NCI-H2227 (cell line): ENCODE measurements around the gene DLX4.

Source experiments
- DNase-seq: peaks from one replicate; lab custom pipeline; 2025; ENCODE audit not compliant: unreplicated experiment; lab: John Stamatoyannopoulos, UW

Gene DLX4

DNA sequence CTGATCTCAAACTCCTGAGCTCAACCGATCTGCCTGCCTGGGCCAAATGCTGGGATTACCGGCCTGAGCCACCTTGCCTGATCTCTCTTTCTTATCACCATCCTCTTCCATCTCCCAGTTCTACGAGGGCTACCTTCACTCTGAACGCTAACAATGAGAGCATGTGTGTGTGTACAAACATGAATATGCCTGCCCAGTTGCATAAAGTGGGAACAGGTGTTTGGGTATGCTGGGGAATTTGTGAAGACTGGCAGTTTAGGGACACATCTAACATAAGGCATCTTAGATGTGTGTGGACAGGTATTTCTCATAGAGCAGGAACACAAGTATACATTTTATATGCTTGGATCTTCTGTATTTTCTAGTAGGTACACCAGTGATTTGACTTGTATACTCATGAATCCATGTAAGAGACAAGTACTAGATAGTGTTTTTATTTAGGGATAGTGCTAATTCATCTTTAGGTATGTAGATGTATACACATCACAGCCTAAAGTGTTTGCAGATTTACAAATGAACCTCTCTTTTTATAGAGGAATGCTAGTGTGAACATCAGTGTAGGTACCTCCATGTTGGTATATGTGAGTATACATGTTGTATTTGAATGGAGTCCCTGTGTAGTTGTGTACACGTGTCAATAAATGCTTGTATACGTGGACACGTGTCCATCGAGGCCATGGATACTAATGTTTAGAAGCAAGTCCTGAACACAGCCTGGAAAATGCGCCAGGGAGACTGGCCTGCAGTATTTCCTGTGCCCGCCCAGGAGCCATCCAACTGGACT is 1.2 kb upstream of the DLX4 start:
- no peak for DNase-seq

DNA sequence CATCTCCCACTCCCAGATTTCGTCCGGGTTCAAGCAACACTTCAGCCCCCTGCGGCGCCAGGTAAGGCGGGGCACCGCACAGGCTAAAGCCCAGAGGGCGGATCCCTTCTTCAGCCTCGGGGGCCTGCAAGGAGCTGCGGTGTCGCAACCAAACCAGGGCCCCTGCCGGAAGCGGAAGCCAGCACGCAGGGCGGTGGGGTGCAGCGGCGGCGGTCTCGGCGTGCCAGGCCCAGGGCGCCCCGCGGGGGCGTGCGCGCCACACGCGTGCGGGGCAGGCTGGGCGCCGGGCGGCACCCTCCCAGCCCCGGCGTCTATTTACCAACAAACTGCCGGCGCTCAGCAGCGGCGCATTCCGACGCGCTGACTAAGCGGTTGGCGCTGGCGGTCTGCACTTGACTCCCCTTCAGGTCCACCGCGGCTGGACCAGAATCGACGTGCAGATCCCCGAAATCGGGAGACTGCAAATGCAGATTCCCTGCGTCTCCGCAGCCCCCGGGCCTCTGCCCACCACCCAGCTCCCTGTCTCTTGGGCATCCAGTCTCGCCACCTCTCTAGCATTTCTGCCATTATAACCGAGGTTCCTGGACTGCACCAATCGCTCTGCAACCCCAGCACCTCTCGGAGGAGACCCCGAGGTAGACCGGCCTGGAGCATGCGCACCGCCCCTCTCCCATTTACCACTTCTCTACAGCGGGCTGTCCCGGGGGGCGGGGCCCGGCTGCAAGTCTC is 421 bp upstream of the DLX4 start:
- peak; percentile 96 for DNase-seq

DNA sequence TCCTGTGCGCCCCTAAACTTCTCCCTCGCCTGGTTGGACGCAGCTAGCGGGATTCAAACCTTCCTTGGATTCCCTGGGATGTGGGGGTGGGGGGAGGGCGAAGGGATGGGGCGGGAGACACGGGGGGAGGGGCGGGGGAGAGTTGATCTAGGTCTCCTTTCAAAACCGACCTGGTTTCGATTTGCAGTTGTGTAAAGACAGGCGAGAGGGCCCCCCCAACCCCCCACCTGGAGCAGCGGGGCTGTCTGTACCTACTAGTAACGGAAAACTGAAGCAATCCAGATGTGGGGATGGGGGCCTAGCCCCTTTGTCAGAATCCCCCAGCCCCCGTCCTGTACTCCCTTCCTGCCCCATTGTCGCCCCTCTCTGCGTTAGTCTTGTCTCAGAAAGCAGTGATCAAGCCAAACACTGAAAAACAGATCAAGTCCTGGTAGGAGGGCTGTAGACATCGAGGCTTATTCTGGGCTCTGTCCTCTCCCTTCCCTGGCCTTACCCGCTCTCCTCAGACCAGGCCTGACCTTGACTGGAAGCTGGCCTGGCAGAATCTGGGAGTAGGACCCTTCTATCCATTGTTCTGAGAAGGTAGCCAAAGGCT is 902 bp downstream of the DLX4 start:
- DNase-seq: peak; percentile 38

DNA sequence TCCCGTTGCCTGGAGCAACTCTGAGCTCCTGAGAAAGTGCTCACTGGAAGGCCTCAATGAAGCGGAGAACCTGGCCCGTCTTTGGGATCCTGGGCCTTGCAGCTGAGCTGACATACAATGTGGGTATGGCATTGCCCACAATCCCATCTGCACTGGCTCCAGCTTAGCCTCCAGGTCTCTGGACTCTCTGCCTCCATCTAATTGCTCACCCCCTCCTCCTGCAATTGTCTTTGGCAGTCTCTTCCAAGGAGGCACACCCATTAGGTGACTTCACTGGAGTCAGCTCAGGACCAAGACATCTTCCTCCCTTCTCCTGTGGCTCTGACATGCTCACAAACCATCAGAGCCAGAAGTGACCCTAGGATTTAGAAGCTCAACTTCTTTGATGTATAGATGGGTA is 1.5 kb downstream of the DLX4 start:
- DNase-seq: no peak

DNA sequence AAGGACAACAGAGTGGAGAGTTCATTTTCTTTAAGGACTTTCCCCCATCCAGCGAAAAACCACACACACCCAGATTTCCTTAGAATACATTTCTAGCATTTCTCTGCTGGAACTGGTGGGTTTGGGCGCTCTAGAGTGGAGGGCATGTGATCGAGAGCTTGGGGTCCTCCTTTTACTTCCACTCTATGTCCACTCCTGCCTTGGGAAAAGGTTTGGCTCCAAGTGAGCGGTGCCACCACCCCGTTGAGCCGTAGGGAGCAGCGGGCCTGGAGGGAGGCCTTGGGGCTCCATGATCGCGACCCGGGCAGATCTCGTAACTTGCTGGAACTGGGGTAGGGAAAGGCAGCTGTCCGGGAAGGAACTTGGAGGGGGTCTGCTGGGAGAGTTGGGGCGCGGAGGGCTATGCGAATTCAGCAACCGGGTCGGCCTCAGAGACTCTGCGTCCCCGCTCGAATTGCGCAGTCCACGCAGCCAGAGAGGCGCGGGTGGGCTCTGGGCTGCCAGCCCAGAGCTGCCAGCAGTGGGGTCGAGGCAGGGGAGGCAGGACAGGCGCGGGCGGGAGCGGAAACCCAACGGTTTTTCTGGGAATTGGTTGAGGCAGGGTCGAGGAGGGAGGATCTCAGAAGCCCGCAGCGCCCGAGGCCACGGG is 2.3 kb downstream of the DLX4 start:
- no peak for DNase-seq

DNA sequence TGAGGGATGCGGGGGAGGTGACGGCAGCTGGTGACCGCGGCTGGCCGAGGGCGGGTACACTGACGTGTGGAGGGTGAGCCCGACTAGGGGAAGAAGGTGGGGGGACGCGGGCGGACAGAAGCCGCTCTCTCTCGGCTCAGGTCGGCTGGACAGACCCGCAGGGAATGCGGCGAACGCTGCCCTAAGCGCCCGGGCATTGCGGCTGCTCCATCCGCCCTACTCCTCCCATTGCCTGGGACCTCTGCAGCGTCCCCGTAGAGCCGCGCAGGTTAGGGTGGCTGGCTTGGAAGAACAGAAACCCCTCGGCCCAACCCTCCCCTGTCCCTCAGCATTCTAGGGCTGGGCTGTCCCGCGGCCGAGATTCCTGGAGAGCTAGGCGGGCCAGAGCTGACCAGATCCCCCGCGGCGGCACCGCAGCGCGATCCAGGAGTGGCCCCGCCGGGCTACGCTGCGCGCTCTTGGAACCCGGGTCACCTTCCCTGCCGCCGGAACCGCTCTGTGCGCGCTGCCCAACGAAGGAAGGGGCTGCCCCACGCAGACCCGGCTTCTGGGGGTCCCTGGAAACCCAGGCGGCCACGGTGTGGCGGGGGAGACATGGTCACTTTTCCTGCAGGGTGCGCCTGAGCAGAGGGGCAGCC is 3.0 kb downstream of the DLX4 start:
- no peak for DNase-seq

DNA sequence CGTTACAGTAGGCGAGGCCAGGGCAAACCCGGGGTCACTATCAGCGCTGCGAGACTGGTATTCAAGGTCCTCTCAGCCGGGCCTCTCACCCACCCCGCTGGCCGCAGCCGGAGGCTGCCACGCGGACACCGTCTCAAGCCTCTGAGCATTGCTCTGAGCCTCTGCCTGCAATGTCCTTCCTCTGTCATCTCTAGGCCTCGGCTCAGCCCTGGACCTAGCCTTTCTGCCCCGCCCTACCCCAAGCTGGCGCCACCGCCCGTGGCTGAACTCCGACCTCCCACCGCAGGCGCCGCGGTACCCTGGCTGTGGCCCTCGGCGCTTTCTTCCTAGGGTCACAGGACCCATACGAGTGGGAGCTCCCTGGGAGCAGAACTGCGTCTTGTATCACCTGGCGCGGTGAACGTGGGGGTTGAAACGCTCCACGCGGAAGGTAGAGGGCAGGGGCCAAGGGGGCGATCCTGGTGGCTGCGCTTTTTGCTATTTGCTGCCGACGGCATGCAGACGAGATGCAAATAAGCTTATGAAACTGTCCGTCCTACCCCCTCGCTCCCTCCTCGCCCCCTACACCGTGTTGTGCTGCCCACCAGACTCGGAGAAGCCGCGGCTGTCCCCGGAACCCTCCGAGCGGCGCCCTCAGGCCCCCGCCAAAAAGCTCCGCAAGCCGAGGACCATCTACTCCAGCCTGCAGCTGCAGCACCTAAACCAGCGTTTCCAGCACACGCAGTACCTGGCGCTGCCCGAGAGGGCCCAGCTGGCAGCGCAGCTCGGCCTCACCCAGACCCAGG is 3.7 kb downstream of the DLX4 start:
- no peak for DNase-seq

DNA sequence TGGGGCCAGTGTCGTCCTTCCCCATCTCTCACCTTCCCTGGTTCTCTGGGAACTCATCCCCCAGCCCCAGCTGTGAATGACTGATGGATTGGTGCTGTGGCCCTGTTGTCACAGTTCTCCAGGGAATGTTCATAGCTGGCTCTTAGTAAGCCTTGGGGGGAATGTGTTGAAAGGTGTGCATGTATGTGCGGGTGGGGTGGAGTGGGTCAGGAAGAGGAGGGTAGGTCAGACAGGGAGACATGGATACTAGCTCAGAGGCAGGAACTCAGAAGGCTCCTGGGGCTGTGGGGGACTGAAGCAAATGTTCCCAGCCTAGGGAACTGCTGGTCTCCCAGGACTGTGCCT is 4.3 kb downstream of the DLX4 start:
- no peak for DNase-seq

DNA sequence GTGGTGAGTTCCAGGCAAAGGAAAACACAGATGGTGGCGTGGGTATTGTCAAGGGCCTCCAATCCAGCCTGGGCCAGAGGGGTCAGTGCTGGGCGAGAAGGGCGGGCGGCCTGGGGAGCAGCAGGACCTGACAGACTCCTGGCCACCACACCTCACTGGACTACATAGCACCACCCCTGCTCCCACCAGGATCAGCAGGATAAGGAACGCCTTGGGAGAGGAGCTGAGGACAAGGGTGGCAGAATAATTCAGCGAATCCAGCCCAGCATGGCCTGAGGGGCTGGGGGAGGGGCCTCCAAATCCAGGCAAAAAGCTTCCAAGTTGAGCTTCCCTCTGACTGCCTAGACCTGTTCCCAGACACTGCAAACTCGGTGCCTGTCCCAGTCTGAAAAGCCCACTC is 6.5 kb downstream of the DLX4 start:
- no peak for DNase-seq

DNA sequence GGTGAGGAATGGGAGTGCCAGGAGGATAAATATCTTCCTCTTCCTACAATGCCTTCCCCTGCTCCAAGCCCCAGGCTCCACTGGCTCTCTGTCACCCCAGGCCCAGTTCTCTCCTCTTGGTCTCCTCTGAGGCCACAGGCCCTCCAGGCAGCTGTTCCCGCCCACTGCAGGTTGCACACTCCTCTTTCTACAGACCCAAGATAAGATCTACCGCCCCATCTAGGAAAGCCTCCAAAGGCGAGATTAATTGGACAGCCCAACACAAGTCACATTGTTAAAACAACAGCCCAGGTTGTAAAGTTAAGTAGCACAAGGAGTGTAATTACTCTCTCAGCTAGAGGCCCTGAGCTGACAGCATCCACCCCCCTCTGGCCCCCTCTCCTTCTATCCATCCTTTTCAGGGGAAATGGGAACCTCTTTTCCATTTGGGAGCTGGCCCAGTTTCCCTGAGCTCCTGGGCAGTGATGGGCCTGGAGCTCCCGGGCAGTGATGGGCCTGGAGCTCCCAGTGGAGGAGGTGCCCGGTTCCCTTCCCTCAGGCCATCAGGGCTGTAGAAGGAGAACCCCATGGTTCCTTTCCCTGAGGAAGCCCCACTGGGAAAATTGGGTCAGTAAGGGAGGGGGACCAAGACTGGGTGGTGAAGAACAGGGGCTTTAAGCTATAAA is 7.3 kb downstream of the DLX4 start:
- DNase-seq: peak; percentile 52

DNA sequence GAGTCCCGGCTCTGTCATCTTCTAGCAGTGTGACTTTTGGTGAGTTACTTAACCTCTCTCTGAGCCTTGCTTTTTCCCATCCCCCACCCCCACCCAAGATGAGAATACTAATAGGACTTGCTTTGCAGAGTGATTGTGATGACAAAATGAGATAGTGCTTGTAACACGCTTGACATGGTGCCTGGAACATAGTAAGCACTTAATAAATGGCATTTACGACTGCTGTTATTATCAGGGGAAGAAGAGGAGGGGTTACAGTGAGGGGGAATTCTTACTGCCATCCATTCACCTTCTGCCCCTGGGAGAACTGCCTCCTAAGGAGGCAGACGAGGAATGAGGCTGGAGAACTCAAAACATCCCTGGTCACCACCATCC is 7.8 kb downstream of the DLX4 start:
- DNase-seq: no peak

DNA sequence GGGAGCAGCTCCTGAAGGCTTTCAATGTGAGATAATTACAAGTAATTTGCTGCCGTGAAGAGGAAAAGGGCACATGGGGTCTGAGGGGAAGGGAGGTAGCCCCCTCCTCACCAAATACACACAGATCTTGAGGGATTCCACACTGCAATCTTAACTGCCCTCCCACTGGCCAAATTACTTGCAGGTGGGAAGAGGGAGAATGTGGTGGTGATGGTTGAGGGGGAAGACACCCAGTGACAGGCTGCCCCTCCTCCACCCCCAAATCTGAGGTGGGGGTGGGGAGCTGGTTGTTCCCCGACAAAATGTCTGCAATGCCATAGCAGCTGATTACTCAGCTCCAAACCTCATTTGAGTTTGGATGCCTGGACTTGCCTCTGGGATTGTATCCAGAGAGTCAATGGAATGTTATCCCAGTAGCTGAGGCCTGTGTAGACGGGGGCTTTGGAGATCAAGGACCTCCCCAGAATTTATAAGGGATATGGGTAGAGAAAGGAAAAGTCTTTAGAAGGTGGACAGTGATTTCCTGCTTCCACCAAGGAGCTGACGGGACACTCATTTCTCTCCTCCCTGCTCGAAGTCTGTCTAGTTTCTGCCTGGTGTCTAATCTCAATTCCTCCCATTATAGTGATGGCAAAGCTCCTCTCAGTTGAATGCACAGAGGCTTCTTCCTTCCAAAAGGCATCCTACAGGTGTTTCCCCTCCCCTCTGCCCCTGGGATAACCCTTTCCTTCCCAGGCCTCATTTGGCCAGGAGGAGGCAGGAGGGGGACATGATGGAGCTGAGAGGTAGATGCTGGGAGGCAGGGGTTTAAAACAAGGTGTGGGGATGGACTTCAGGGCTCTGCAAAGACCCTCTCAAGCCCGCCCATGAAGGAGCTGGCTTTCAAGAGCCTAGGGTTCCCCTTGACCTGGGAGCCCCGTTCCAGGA is 8.7 kb downstream of the DLX4 start:
- peak; percentile 40 for DNase-seq

DNA sequence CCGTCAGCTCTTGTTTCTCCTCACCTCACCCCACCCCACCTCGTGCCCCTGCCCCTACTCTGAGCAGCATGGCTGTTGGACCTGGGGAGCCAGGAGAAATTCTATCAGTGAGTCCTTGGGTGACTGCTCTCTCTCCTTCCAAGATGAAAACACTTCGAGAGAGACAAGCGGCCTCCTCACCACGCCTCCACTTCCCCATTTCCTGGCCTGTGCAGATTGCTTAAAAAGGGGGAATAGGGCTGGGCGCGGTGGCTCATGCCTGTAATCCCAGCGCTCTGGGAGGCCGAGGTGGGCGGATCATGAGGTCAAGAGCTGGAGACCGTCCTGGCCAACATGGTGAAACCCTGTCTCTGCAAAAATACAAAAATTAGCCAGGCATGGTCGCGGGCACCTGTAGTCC is 9.5 kb downstream of the DLX4 start:
- DNase-seq: no peak

DNA sequence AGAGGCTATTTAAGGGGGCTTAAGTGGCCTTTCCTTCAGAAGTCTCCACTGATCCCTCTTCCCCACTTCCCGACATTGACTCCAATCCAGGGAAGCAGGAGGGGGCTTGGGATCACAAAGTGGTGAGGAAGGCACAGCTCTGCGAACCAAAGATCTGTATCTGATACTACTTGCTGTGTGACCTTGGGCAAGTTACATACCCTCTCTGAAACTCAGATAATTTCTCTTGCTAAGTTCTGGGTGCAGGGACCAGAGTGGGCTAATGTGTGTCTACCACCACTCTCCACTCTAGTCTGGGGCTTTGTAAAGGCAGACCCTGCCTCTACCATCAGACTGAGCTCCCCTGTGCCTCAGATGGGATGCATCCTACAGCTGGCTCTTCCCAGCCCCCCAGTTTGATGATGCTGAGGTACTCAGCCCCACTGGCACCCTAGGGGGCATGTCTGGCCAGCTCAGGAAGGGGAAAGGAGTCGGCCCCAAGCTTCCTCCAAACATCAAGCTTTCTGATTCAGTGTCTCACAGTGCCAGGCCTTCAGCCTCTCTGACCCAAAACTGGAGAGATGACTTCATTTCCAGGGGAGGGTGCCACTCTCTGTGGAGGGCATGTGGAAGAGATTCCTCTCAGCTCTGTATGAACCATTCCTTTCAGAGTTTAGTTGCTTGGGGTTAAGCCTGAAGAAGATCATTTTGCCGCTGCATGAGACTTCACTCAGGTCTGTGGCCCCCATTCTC is 10.9 kb downstream of the DLX4 start:
- no peak for DNase-seq

DNA sequence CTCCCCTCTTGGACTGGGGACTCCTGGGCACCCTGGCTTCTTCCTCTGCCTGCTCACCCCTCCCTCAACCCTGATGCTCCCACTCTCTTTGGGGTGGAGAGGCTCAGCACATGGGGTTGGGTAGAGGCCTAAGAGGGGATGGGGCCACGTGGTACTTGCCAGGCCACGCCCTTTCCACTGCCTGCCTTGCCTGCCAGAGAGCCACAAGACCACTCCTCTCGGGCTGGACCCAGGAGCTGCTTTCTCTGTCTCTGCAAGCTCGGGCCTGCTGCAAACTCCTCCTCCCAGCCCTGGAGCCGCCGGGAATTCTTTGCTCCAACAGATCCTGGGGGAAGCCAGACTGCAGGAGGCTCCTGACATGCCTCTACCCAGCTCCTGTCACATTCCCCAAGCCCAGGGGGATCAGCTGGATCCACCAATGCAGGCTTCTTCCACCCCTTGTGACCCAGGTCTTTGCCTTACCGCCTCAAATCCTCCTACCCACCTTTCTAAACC is 11.8 kb downstream of the DLX4 start:
- DNase-seq: peak; percentile 84

DNA sequence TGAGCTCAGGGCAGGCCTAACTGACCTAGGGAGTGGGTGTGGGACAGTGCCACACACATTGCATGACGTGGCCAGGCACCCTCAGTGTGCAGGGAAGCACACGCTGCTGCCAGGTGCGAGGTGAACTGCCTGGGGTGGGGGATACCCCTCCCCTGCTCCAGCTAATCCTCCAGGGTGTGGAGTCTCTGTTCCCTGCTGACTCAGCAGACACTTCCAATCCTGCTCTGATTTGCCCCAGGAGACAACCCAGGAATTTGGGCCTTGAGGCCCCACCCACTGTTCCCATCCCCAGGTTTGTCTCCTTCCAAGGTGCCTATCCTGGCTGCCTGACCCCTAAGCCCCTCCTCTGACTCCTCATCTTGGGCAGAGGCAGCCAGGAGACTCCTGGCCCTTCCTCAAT is 15.3 kb downstream of the DLX4 start:
- DNase-seq: no peak

DNA sequence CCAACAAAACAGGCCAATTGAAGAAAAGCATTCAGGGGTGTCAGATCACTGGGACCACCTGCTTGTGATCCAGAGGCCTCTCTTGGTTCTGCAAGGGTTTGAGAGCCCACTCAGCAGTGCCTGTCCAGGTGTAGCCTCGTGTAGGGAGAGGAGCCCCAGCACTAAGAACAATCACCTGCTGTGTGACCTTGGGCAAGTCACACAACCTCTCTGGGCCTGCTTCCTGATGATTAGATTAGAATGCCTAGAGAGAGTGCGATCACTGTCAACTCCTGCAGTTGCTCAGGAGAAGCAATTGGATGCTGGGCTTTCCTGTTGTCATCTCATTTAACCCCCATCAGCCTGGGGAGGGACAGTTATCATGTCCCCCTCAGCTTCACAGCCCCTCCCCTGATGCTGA is 15.8 kb downstream of the DLX4 start:
- no peak for DNase-seq

DNA sequence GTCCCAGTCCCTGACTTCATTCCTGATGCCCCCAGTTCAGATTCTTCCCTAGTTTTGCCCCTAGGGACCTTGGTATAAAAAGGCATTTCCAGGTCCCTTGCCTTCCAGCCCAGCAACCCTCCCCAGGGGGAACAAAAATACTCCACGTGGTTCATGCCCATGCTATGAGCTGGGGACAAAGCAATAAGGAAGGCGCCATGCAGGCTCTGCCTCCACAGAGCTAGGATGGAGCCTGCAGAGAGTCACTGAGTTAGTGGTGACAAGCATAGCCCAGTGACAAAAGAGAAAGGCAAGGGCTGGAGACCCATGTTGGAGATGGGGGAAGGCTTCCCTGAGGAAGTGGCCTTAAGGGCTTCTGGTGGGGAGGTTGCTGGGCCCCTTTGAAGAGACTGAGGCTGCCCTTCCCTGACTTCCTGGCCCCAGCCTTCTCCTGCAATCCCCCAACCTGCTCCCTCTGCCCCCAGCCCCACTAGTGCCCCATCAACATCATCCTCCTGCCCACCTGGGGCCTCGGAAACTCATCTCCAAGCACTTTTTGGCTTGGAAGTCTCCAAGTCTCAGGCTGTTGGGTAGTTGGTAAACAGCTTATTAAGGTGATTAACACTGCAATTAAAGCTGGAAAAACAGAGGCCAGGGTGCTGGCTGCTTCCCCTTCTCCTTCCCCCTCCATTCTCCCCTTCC is 16.5 kb downstream of the DLX4 start:
- DNase-seq: no peak
